Measurements from ENCODE around the gene CUL9.

GRCh38 chr6:43178951-43179830, 2.8 kb upstream of the CUL9 start:
- TF ChIP-seq CTCF (optimal IDR thresholded peaks at IDR 0.05 in 1 of 3, IDR thresholded peaks at IDR 0.05 in 1 of 3, conservative IDR thresholded peaks at IDR 0.05 in 1 of 3; ENCODE audit: extremely low read depth in 1 of 3, insufficient read depth in 2 of 3, low read length in 3 of 3) (no peak), EZH2 (IDR thresholded peaks at IDR 0.05; ENCODE audit: low read length) (no peak)
